HCT116 (cell line): Measurements from ENCODE around the gene DIO3. TPM values are rescaled to one million over a fixed set of nuclear protein-coding genes. Genes with fewer than 3 reads are reported as not detected.

Experiments
- ATAC-seq: fragments of 200-7000 bp; cut with Tn5 transposase; 2 replicates; pipeline ENCODE4 v1.9.1; 2020; ENCODE audit warnings: mild to moderate bottlenecking, moderate library complexity
- BruUV-seq: library from RNA; stranded (reverse); fragments of 400-500 nt; replicated peaks from 2 replicates; lab custom pipeline; 2021; lab: Mats Ljungman, UMichigan
- CTCF ChIA-PET: fragments of 300-600 bp; sonication (Branson Sonifier 250); formaldehyde crosslinking; loops from one replicate; lab custom pipeline; 2021; ENCODE audit warnings: antibody characterized with exemption; lab: Charles Lee
- POLR2A ChIA-PET: fragments of 300-600, 350-600 bp; sonication (Branson Sonifier 250); formaldehyde crosslinking; loops from one replicate; lab custom pipeline; 2021; ENCODE audit warnings: antibody characterized with exemption; lab: Charles Lee
- RAD21 ChIA-PET, 2 experiments: fragments of 300-600 bp; sonication (Branson Sonifier 250); formaldehyde crosslinking; loops; one replicate each; lab custom pipeline; 2023; ENCODE audit warnings: low total read pairs in 2 of 2; ENCODE audit not compliant: uncharacterized antibody in 2 of 2, unreplicated experiment in 2 of 2, low non-redundant PET in 1 of 2; lab: Charles Lee
- DNase-seq: peaks from one replicate; pipeline ENCODE4 v3.0.0-alpha.2; 2010; ENCODE audit warnings: low read depth, low spot score
- H2AFZ ChIP-seq: fragments of 200-600 bp; shearing (Covaris generic), sonication (generic); 2 replicates; pipeline ENCODE4 v1.6.1; 2017; ENCODE audit warnings: low read depth, mixed run types, mixed read lengths, antibody characterized with exemption, low read length; ENCODE audit not compliant: poor library complexity, severe bottlenecking
- H3K27ac ChIP-seq: 2 replicates; pipeline ENCODE4 v1.5.1; 2012; ENCODE audit warnings: low read depth, low read length
- H3K27me3 ChIP-seq: fragments of 200-600 bp; sonication (generic); 2 replicates; pipeline ENCODE4 v1.6.1; 2016; ENCODE audit warnings: mixed run types, low read length, mixed read lengths; ENCODE audit not compliant: insufficient read depth
- H3K36me3 ChIP-seq, 2 experiments: fragments of 200-500 bp in 1 of 2; fragments of 200-600 bp in 1 of 2; sonication (Bioruptor generic) in 1 of 2; sonication (generic) in 1 of 2; 2 replicates each; pipeline versions ENCODE4 v1.5.1 to v1.6.1; 2014 to 2016; ENCODE audit warnings: low read length in 2 of 2, inconsistent platforms in 1 of 2, mixed read lengths in 1 of 2, mixed run types in 1 of 2; ENCODE audit not compliant: insufficient read depth in 2 of 2, control insufficient read depth in 1 of 2
- H3K4me1 ChIP-seq, 2 experiments: fragments of 200-600 bp in 1 of 2; sonication (generic) in 1 of 2; 2 replicates each; pipeline versions ENCODE4 v1.5.1 to v1.6.1; 2012 to 2017; ENCODE audit warnings: low read length in 2 of 2, inconsistent platforms in 1 of 2, mild to moderate bottlenecking in 1 of 2, mixed read lengths in 1 of 2, mixed run types in 1 of 2, moderate library complexity in 1 of 2; ENCODE audit not compliant: insufficient read depth in 2 of 2, control insufficient read depth in 1 of 2
- H3K4me2 ChIP-seq: fragments of 200-600 bp; sonication (generic); 2 replicates; pipeline ENCODE4 v1.6.1; 2017; ENCODE audit warnings: mixed run types, low read length, mixed read lengths
- H3K4me3 ChIP-seq, 2 experiments: fragments of 200-600 bp in 1 of 2; sonication (generic) in 1 of 2; replicated peaks in 1 of 2; 2 replicates each; pipeline ENCODE4 v1.5.1; 2011 to 2016; ENCODE audit warnings: low read length in 2 of 2, control low read depth in 1 of 2, low read depth in 1 of 2, mild to moderate bottlenecking in 1 of 2, mixed read lengths in 1 of 2, mixed run types in 1 of 2
- H3K79me2 ChIP-seq: fragments of 200-600 bp; sonication (generic); 2 replicates; pipeline ENCODE4 v1.6.1; 2017; ENCODE audit warnings: mild to moderate bottlenecking, mixed run types, low read length, moderate library complexity, mixed read lengths; ENCODE audit not compliant: insufficient read depth
- H3K9ac ChIP-seq: fragments of 200-600 bp; sonication (generic); 2 replicates; pipeline ENCODE4 v1.6.1; 2016; ENCODE audit warnings: low read length, mixed read lengths
- H3K9me2 ChIP-seq: fragments of 200-600 bp; sonication (generic), shearing (Covaris generic); 2 replicates; pipeline ENCODE4 v1.6.1; 2017; ENCODE audit warnings: mixed run types, mild to moderate bottlenecking, moderate library complexity; ENCODE audit not compliant: insufficient read depth
- H3K9me3 ChIP-seq, 2 experiments: fragments of 200-500 bp in 1 of 2; fragments of 200-600 bp in 1 of 2; sonication (Bioruptor generic) in 1 of 2; sonication (generic) in 1 of 2; 2 replicates each; pipeline ENCODE4 v1.6.1; 2014 to 2017; ENCODE audit warnings: low read length in 2 of 2, mixed read lengths in 2 of 2, inconsistent platforms in 1 of 2, low read depth in 1 of 2, mild to moderate bottlenecking in 1 of 2, mixed run types in 1 of 2, moderate library complexity in 1 of 2; ENCODE audit not compliant: control insufficient read depth in 1 of 2, insufficient read depth in 1 of 2
- H4K20me1 ChIP-seq: fragments of 200-600 bp; sonication (generic), shearing (Covaris generic); 2 replicates; pipeline ENCODE4 v1.6.1; 2017; ENCODE audit warnings: mixed run types, mild to moderate bottlenecking, moderate library complexity; ENCODE audit not compliant: insufficient read depth
- CEBPB ChIP-seq: IDR thresholded peaks from 2 replicates; pipeline ENCODE4 v1.6.1; 2012; ENCODE audit warnings: low read depth
- EGR1 ChIP-seq: IDR thresholded peaks from 2 replicates; pipeline ENCODE4 v1.6.1; 2012; ENCODE audit warnings: low read depth
- ELF1 ChIP-seq: IDR thresholded peaks from 2 replicates; pipeline ENCODE4 v1.6.1; 2012; ENCODE audit warnings: low read depth, borderline replicate concordance
- EZH2 ChIP-seq: fragments of 200-600 bp; sonication (generic); IDR thresholded peaks from 2 replicates; pipeline ENCODE4 v1.6.1; 2017; ENCODE audit warnings: antibody characterized with exemption, mixed run types
- EZH2phosphoT487 ChIP-seq: fragments of 200-600 bp; IDR thresholded peaks from 2 replicates; pipeline ENCODE4 v1.6.1; 2018; ENCODE audit warnings: antibody characterized with exemption, borderline replicate concordance
- FOSL1 ChIP-seq: IDR thresholded peaks from 2 replicates; pipeline ENCODE4 v1.6.1; 2012; ENCODE audit warnings: low read depth
- JUND ChIP-seq: IDR thresholded peaks from 2 replicates; pipeline ENCODE4 v1.6.1; 2012
- POLR2A ChIP-seq: IDR thresholded peaks from 2 replicates; pipeline ENCODE4 v1.7.0; 2011; ENCODE audit warnings: borderline replicate concordance; ENCODE audit not compliant: insufficient read depth, insufficient read length; ENCODE audit errors: extremely low read depth
- RAD21 ChIP-seq: IDR thresholded peaks from 2 replicates; pipeline ENCODE4 v1.6.1; 2012; ENCODE audit warnings: low read depth, mild to moderate bottlenecking
- SIN3A ChIP-seq: IDR thresholded peaks from 2 replicates; pipeline ENCODE4 v1.6.1; 2012; ENCODE audit warnings: low read depth
- SP1 ChIP-seq: IDR thresholded peaks from 2 replicates; pipeline ENCODE4 v1.6.1; 2012; ENCODE audit warnings: low read depth
- TCF7L2 ChIP-seq: IDR thresholded peaks from 2 replicates; pipeline ENCODE4 v1.7.0; 2011; ENCODE audit warnings: borderline replicate concordance, inconsistent platforms; ENCODE audit not compliant: insufficient read depth, insufficient read length; ENCODE audit errors: extremely low read depth
- YY1 ChIP-seq: IDR thresholded peaks from 2 replicates; pipeline ENCODE4 v1.6.1; 2011; ENCODE audit warnings: low read length, low read depth, moderate library complexity, mild to moderate bottlenecking; ENCODE audit not compliant: insufficient replicate concordance; ENCODE audit errors: extremely low read depth
- intact Hi-C: fragments of 100-400 bp; cut with micrococcal nuclease; formaldehyde crosslinking; loops from 2 replicates; pipeline ENCODE4 v1.10.0; 2022
- total RNA-seq: library from RNA; stranded (reverse); gene quantifications from one replicate; pipeline ENCODE4 v1.2.1, GENCODE V29; 2021; ENCODE audit not compliant: unreplicated experiment
- TF ChIP-seq, protein P1 (sequence below): IDR thresholded peaks from 2 replicates; pipeline ENCODE4 v1.6.1; 2011; ENCODE audit warnings: mild to moderate bottlenecking, low read length, moderate library complexity; ENCODE audit not compliant: insufficient replicate concordance; ENCODE audit errors: extremely low read depth
- TF ChIP-seq, protein P2 (sequence below), 3 experiments: fragments of 200-600 bp in 1 of 3; sonication (generic) in 1 of 3; IDR thresholded peaks in 2 of 3; conservative IDR thresholded peaks in 1 of 3; 2 replicates each; pipeline ENCODE4 v1.5.1; 2012 to 2017; ENCODE audit warnings: low read depth in 2 of 3, low read length in 2 of 3, antibody characterized with exemption in 1 of 3, borderline replicate concordance in 1 of 3, control low read depth in 1 of 3, mild to moderate bottlenecking in 1 of 3, mixed read lengths in 1 of 3, mixed run types in 1 of 3, moderate library complexity in 1 of 3; ENCODE audit not compliant: insufficient read depth in 1 of 3
- TF ChIP-seq, protein P3 (sequence below): IDR thresholded peaks from 2 replicates; pipeline ENCODE4 v1.6.1; 2012

DIO3 gene
- total RNA-seq, 1 experiment from 2014 or later, result 0.34 TPM

DNA sequence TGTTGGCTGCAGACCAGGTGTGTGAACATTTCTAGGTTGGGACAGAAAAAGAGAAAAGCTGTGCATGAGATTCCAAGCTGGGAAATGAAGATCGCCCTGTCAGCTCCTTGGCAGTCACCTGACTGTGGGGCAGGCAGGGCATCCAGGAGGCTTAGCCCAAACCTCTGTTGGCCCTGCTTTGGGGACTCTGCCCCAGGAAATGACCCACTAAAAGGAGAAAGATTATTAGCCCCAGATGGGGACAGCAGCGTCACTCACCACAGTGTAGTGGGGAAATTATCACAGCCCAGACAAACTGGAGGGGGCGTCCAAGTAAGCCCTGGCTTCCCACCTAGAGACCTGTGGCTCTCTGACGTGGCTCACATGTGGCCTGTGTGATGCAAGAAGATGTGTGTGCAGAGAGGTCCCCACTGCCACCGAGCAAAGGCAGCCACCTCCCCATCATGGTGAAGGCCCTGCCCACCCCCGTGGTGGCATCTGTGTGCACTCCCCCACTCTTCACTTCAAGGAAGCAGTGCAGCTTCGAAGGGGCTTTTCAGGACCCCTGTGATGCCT is 39.1 kb downstream of the DIO3 start:
- Histone ChIP-seq H3K4me1 (no peaks in the 10 kb centered on the region), H3K27me3 (no peaks in the 10 kb centered on the region; the same call in 1 of the 2 replicates), H2AFZ (no peak overlapping the region), H3K36me3 (no peaks in the 10 kb centered on the region)
- no TSS peak for BruUV-seq
- TF ChIP-seq TCF7L2 (no peak), CEBPB (no peak), SIN3A (no peak), FOSL1 (no peak), RAD21 (no peak), EGR1 (no peak), EZH2phosphoT487 (no peak), ELF1 (no peak), SP1 (no peak), YY1 (no peak), POLR2A (no peak), EZH2 (no peak), JUND (no peak)
- TF ChIP-seq, protein P1, sequence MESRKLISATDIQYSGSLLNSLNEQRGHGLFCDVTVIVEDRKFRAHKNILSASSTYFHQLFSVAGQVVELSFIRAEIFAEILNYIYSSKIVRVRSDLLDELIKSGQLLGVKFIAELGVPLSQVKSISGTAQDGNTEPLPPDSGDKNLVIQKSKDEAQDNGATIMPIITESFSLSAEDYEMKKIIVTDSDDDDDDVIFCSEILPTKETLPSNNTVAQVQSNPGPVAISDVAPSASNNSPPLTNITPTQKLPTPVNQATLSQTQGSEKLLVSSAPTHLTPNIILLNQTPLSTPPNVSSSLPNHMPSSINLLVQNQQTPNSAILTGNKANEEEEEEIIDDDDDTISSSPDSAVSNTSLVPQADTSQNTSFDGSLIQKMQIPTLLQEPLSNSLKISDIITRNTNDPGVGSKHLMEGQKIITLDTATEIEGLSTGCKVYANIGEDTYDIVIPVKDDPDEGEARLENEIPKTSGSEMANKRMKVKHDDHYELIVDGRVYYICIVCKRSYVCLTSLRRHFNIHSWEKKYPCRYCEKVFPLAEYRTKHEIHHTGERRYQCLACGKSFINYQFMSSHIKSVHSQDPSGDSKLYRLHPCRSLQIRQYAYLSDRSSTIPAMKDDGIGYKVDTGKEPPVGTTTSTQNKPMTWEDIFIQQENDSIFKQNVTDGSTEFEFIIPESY, result no peak
- TF ChIP-seq, protein P2, sequence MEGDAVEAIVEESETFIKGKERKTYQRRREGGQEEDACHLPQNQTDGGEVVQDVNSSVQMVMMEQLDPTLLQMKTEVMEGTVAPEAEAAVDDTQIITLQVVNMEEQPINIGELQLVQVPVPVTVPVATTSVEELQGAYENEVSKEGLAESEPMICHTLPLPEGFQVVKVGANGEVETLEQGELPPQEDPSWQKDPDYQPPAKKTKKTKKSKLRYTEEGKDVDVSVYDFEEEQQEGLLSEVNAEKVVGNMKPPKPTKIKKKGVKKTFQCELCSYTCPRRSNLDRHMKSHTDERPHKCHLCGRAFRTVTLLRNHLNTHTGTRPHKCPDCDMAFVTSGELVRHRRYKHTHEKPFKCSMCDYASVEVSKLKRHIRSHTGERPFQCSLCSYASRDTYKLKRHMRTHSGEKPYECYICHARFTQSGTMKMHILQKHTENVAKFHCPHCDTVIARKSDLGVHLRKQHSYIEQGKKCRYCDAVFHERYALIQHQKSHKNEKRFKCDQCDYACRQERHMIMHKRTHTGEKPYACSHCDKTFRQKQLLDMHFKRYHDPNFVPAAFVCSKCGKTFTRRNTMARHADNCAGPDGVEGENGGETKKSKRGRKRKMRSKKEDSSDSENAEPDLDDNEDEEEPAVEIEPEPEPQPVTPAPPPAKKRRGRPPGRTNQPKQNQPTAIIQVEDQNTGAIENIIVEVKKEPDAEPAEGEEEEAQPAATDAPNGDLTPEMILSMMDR (IDR thresholded peaks at IDR 0.05 in 2 of 3, conservative IDR thresholded peaks at IDR 0.05 in 1 of 3; ENCODE audit: borderline replicate concordance in 1 of 3, insufficient read depth in 1 of 3, low read depth in 2 of 3, low read length in 2 of 3), result no peak
- TF ChIP-seq, protein P3, sequence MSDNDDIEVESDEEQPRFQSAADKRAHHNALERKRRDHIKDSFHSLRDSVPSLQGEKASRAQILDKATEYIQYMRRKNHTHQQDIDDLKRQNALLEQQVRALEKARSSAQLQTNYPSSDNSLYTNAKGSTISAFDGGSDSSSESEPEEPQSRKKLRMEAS, result no peak
- TF ChIP-seq, all 23 proteins: peak for 0
- no peaks in the 10 kb centered on the region for H3K79me2 ChIP-seq
- no peaks in the 10 kb centered on the region for H3K9me2 ChIP-seq
- no peak overlapping the region for H3K4me3 ChIP-seq
- H3K27ac ChIP-seq, result no peak overlapping the region
- CTCF ChIA-PET, result no interaction called here
- H3K4me2 ChIP-seq, result no peak overlapping the region
- no peaks in the 10 kb centered on the region for H4K20me1 ChIP-seq
- H3K9ac ChIP-seq, result no peak overlapping the region
- RAD21 ChIA-PET, result no interaction called here
- ATAC-seq (no peak), DNase-seq (no peak)
- intact Hi-C loops, result no loop called here
- POLR2A ChIA-PET, result no interaction called here
- H3K9me3 ChIP-seq, result no peaks in the 10 kb centered on the region
